ENCODE data around the gene PTPRK.

DNA sequence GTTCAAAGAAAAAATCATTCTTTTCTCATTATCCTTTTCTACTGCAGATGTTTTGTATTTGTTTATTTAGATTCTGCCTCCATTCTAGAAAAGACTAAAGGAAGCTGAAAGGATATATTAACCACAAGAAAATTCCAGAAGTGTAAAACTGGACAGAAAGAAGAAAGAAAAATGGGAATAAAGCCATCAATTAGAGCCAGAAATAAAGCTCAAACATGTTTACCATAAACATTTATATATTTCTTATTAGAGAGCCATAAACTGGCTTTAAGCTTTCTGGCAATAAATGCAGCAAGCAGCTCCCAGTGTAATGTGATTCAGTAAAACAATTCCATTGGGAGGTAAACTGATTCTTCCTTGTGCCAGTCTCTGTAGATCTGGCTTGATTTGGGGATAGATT is 244.1 kb downstream of the PTPRK start:
- no peak for TF ChIP-seq CTCF (IDR thresholded peaks at IDR 0.05; ENCODE audit: low read length)
- no peak for TF ChIP-seq EZH2 (IDR thresholded peaks at IDR 0.05; ENCODE audit: borderline replicate concordance, low read length)
